H1 (cell line): ENCODE measurements around the gene BTRC. TPM values are rescaled to one million over a fixed set of nuclear protein-coding genes. Genes with fewer than 3 reads are reported as not detected.
"Not testable (repeated sequence)": the region's sequence is repeated elsewhere in the genome, so short reads cannot be mapped to it uniquely, and the experiment has no call there.

ENCODE experiments used
- CTCF ChIA-PET: fragments of 300-600 bp; sonication (Branson Sonifier 250); formaldehyde crosslinking; loops from one replicate; lab custom pipeline; 2021; ENCODE audit not compliant: partially characterized antibody; lab: Charles Lee
- POLR2A ChIA-PET: fragments of 300-600 bp; sonication (Branson Sonifier 250); formaldehyde crosslinking; loops from one replicate; lab custom pipeline; 2021; ENCODE audit warnings: inconsistent platforms; ENCODE audit not compliant: partially characterized antibody; lab: Charles Lee
- DNase-seq, 2 experiments: peaks; one replicate each; pipeline versions ENCODE4 v3.0.0 to v3.0.0-alpha.2; 2010 to 2022; ENCODE audit warnings: low spot score in 2 of 2, low read depth in 1 of 2, mixed read lengths in 1 of 2
- FAIRE-seq: peaks from 2 replicates; lab custom pipeline; 2011; peaks lifted over from hg19 to GRCh38; lab: Jason Lieb, UNC
- H2AFZ ChIP-seq: 2 replicates; pipeline ENCODE4 v1.8.1; 2012; ENCODE audit warnings: low read length, inconsistent platforms
- H2AK5ac ChIP-seq: 2 replicates; pipeline ENCODE4 v1.6.1; 2013; ENCODE audit warnings: low read depth, low read length
- H2BK120ac ChIP-seq: replicated peaks from 2 replicates; pipeline ENCODE3; 2013; ENCODE audit warnings: low read depth, low read length, inconsistent platforms
- H2BK12ac ChIP-seq: 2 replicates; pipeline ENCODE4 v1.6.1; 2013; ENCODE audit warnings: low read depth, low read length
- H2BK15ac ChIP-seq: 2 replicates; pipeline ENCODE4 v1.6.1; 2013; ENCODE audit warnings: low read length
- H2BK20ac ChIP-seq: 2 replicates; pipeline ENCODE4 v1.6.1; 2013; ENCODE audit warnings: low read length
- H2BK5ac ChIP-seq: 2 replicates; pipeline ENCODE4 v1.6.1; 2013; ENCODE audit warnings: low read depth, low read length
- H3K14ac ChIP-seq: 2 replicates; pipeline ENCODE4 v1.6.1; 2013; ENCODE audit warnings: inconsistent platforms; ENCODE audit not compliant: insufficient read length
- H3K18ac ChIP-seq: 2 replicates; pipeline ENCODE4 v1.6.1; 2013; ENCODE audit warnings: low read length; ENCODE audit errors: extremely low read depth
- H3K23ac ChIP-seq: 2 replicates; pipeline ENCODE4 v1.6.1; 2013; ENCODE audit warnings: inconsistent platforms; ENCODE audit not compliant: insufficient read length
- H3K23me2 ChIP-seq: 2 replicates; pipeline ENCODE4 v1.6.1; 2013; ENCODE audit warnings: low read depth, low read length
- H3K27ac ChIP-seq: 2 replicates; pipeline ENCODE4 v1.6.1; 2011; ENCODE audit warnings: low read depth, low read length, inconsistent platforms
- H3K27me3 ChIP-seq, 4 experiments: replicated peaks in 1 of 4; 1 replicate in 1 of 4; 2 replicates in 3 of 4; pipeline versions ENCODE4 v1.6.1 to v1.8.1; 2011 to 2013; ENCODE audit warnings: low read length in 3 of 4, mild to moderate bottlenecking in 3 of 4, inconsistent platforms in 2 of 4, mixed read lengths in 2 of 4, moderate library complexity in 1 of 4; ENCODE audit not compliant: control insufficient read depth in 3 of 4, insufficient read depth in 3 of 4; ENCODE audit errors: extremely low read depth in 1 of 4
- H3K36me3 ChIP-seq, 4 experiments: 2 replicates each; pipeline versions ENCODE4 v1.6.1 to v1.8.1; 2011 to 2013; ENCODE audit warnings: mild to moderate bottlenecking in 4 of 4, low read length in 3 of 4, moderate library complexity in 2 of 4, control low read depth in 1 of 4, inconsistent platforms in 1 of 4; ENCODE audit not compliant: insufficient read depth in 4 of 4, control insufficient read depth in 2 of 4
- H3K4ac ChIP-seq: replicated peaks from 2 replicates; pipeline ENCODE3; 2013; ENCODE audit warnings: low read length, low read depth, mixed read lengths, inconsistent platforms; ENCODE audit not compliant: insufficient read length
- H3K4me1 ChIP-seq, 4 experiments: replicated peaks in 1 of 4; 1 replicate in 1 of 4; 2 replicates in 3 of 4; pipeline versions ENCODE4 v1.6.1 to v1.8.1; 2011 to 2013; ENCODE audit warnings: low read length in 3 of 4, inconsistent platforms in 2 of 4, mixed read lengths in 1 of 4; ENCODE audit not compliant: insufficient read depth in 4 of 4, control insufficient read depth in 3 of 4
- H3K4me2 ChIP-seq, 2 experiments: 2 replicates each; pipeline versions ENCODE4 v1.6.1 to v1.8.1; 2011 to 2013; ENCODE audit warnings: low read depth in 2 of 2, low read length in 2 of 2, control low read depth in 1 of 2, inconsistent platforms in 1 of 2, mild to moderate bottlenecking in 1 of 2; ENCODE audit not compliant: insufficient read depth in 1 of 2
- H3K4me3 ChIP-seq, 4 experiments: fragments of 200-600, 300-600 bp in 1 of 4; sonication (generic), shearing (Covaris generic), sonication (Bioruptor Twin) in 1 of 4; 2 replicates each; pipeline versions ENCODE4 v1.5.1 to v1.8.1; 2011 to 2016; ENCODE audit warnings: low read length in 4 of 4, low read depth in 3 of 4, control low read depth in 2 of 4, inconsistent platforms in 2 of 4, mild to moderate bottlenecking in 2 of 4, mixed read lengths in 1 of 4, moderate library complexity in 1 of 4; ENCODE audit not compliant: insufficient read depth in 2 of 4; ENCODE audit errors: extremely low read depth in 1 of 4
- H3K56ac ChIP-seq: replicated peaks from 2 replicates; pipeline ENCODE3; 2013; ENCODE audit warnings: low read depth, mild to moderate bottlenecking, mixed read lengths, low read length, inconsistent platforms; ENCODE audit not compliant: insufficient read length
- H3K79me1 ChIP-seq: 2 replicates; pipeline ENCODE4 v1.6.1; 2013; ENCODE audit warnings: low read depth, low read length, control low read depth
- H3K79me2 ChIP-seq, 2 experiments: 2 replicates each; pipeline versions ENCODE4 v1.6.1 to v1.8.1; 2012 to 2013; ENCODE audit warnings: low read length in 2 of 2, mild to moderate bottlenecking in 2 of 2, inconsistent platforms in 1 of 2; ENCODE audit not compliant: insufficient read depth in 2 of 2, control insufficient read depth in 1 of 2
- H3K9ac ChIP-seq, 4 experiments: replicated peaks in 1 of 4; 1 replicate in 1 of 4; 2 replicates in 3 of 4; pipeline versions ENCODE4 v1.6.1 to v1.8.1; 2011 to 2013; ENCODE audit warnings: low read depth in 3 of 4, low read length in 3 of 4, control low read depth in 2 of 4, mild to moderate bottlenecking in 2 of 4, moderate library complexity in 2 of 4, inconsistent platforms in 1 of 4; ENCODE audit errors: extremely low read depth in 1 of 4
- H3K9me3 ChIP-seq, 2 experiments: 2 replicates each; pipeline versions ENCODE4 v1.6.1 to v1.8.1; 2012 to 2013; ENCODE audit warnings: mild to moderate bottlenecking in 2 of 2, moderate library complexity in 2 of 2, control low read depth in 1 of 2, inconsistent platforms in 1 of 2, low read depth in 1 of 2, low read length in 1 of 2, mixed read lengths in 1 of 2; ENCODE audit not compliant: insufficient read depth in 2 of 2
- H4K20me1 ChIP-seq, 2 experiments: replicated peaks in 1 of 2; 2 replicates each; pipeline versions ENCODE3 to v1.8.1; 2011 to 2013; ENCODE audit warnings: inconsistent platforms in 2 of 2, low read length in 2 of 2, mild to moderate bottlenecking in 1 of 2; ENCODE audit not compliant: insufficient read depth in 2 of 2, control insufficient read depth in 1 of 2
- H4K5ac ChIP-seq: 2 replicates; pipeline ENCODE4 v1.6.1; 2013; ENCODE audit warnings: low read length, low read depth, mixed read lengths, inconsistent platforms; ENCODE audit not compliant: insufficient read length
- H4K8ac ChIP-seq: 2 replicates; pipeline ENCODE4 v1.8.0; 2013; ENCODE audit warnings: mild to moderate bottlenecking, moderate library complexity, low read length, inconsistent platforms; ENCODE audit not compliant: insufficient read depth; ENCODE audit errors: extremely low read depth
- H4K91ac ChIP-seq: replicated peaks from 2 replicates; pipeline ENCODE3; 2013; ENCODE audit warnings: low read length, mixed read lengths, inconsistent platforms; ENCODE audit not compliant: insufficient read length
- WGBS, 2 experiments: shearing (Covaris generic) in 1 of 2; methylation state at CpG; one replicate each; pipeline versions ENCODE4 v1.1.6 to v1.1.7; 2013 to 2015; ENCODE audit warnings: low lambda C conversion rate in 2 of 2, mixed read lengths in 2 of 2, inconsistent platforms in 1 of 2, low coverage in 1 of 2, missing lambda C conversion rate in 1 of 2; ENCODE audit not compliant: insufficient replicate concordance in 2 of 2, insufficient coverage in 1 of 2, insufficient read length in 1 of 2; ENCODE audit errors: extremely low coverage in 1 of 2, missing lambda C conversion rate in 1 of 2; 5-methylcytosine and 5-hydroxymethylcytosine counted together
- polyA plus RNA-seq, 7 experiments: library from polyadenylated mRNA; depleted of rRNA in 3 of 7; stranded (reverse) in 5 of 7; unstranded in 2 of 7; fragments of >200 nt in 5 of 7; fragments of 200-250 nt in 2 of 7; gene quantifications; 1 replicate in 5 of 7; 2 replicates in 1 of 7; 4 replicates in 1 of 7; pipeline versions ENCODE4 v1.2.1 to v1.2.3, GENCODE V29; 2011 to 2013; ENCODE audit warnings: missing spikeins in 2 of 7, mixed read lengths in 2 of 7
- total RNA-seq: library from RNA; stranded (reverse); fragmentation: NEBNext Ultra II Directional; extraction: Animal tissue kit (Norgen Biotek cat#: 25700); gene quantifications from 2 replicates; pipeline ENCODE4 v1.2.1, GENCODE V29; 2021

The BTRC gene
- total and polyA plus RNA-seq, 2 of the 8 experiments (the other 6 are each of a cell fraction or from before 2014, with no cell fraction given) = 9.9 to 24.7 TPM

DNA sequence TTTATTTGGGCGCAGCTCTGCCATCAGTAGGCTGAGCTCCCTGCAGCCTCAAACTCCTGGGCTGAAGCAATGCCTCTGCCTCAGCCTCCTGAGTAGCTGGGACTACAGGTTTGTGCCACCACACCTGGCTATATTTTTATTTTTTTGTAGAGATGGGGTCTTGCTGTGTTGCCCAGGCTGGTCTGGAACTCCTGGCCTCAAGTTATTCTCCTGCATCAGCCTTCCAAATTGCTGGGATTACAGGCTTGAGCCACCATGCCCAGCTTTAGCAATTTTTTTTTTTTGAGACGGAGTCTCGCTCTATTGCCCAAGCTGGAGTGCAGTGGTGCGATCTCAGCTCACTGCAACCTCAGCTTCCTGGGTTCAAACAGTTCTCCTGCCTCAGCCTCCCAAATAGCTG, 6.9 kb downstream of the BTRC start:
- H3K36me3 ChIP-seq, H2AFZ ChIP-seq, H2BK20ac ChIP-seq, H4K5ac ChIP-seq, H2BK120ac ChIP-seq, H3K4ac ChIP-seq, H3K27ac ChIP-seq, H3K4me3 ChIP-seq, H3K79me2 ChIP-seq, H2BK12ac ChIP-seq, H2BK15ac ChIP-seq, H3K23ac ChIP-seq, H4K20me1 ChIP-seq, H3K27me3 ChIP-seq, H3K14ac ChIP-seq, H4K91ac ChIP-seq, DNase-seq, H3K79me1 ChIP-seq, H3K18ac ChIP-seq, H3K4me1 ChIP-seq, H3K56ac ChIP-seq, H3K23me2 ChIP-seq, H3K4me2 ChIP-seq, H3K9ac ChIP-seq, FAIRE-seq, H2BK5ac ChIP-seq, H4K8ac ChIP-seq, H3K9me3 ChIP-seq, H2AK5ac ChIP-seq: not testable (repeated sequence)
- WGBS, 2 experiments = 96% methylated on average over 4 of the region's 4 CpGs; no CpG with 5 or more reads in 1 of the 2 experiments
- ChIA-PET POLR2A (interaction anchor here (0.8 kb wide), 1 partner anchor 51 kb away, joined by 3 read pairs; no protein-coding TSS in a partner anchor), CTCF (interaction anchor here (0.9 to 1.3 kb wide), 4 partner anchors 28 to 81 kb away, joined by 3 to 4 read pairs (median 4); no protein-coding TSS in a partner anchor)
